Measurements from ENCODE around the gene DTYMK. TPM values are rescaled to one million over a fixed set of nuclear protein-coding genes. Genes with fewer than 3 reads are reported as not detected.

The DTYMK gene
- total and polyA plus RNA-seq, 5 experiments from 2014 or later, result 19.8 to 40.7 (median 36.3) TPM

- Mint-ChIP-seq H3K27me3 (no peaks in the 10 kb centered on the region), H3K36me3 (peaks cover 6 to 28% (median 19%) of the 10 kb centered on the region in 3 donors), H3K4me3 (peak overlapping the region; percentile 76 to 92 (median 84)), H3K9me3 (no peaks in the 10 kb centered on the region), H3K4me1 (peaks cover 16 to 34% (median 26%) of the 10 kb centered on the region in 4 donors), H3K27ac (peak overlapping the region; percentile 66 to 93 (median 88))
- POLR2A ChIA-PET, result interaction anchor here (0.6 to 7.1 kb wide), 16 partner anchors 11 to 1141 kb away, joined by 3 to 116 read pairs (median 6); partner anchors contain the start of genes ATG4B, D2HGDH, DTYMK and HDLBP
- DNase-seq (peak; percentile 81 to 96 (median 90)), ATAC-seq (peak; percentile 73 to 75)
These were observed 15.8 kb upstream of the DTYMK start for GRCh38 chr2:241702155-241703031.

GRCh38 chr2:241701399-241702154 is 15.0 kb upstream of the DTYMK start, which contains the start of gene ING5:
ING5 (plus strand) TSS chr2:241702039; CDS start chr2:241702066, 27 bp downstream.
- peaks cover 6 to 20% (median 10%) of the 10 kb centered on the region in 3 donors for H3K36me3 Mint-ChIP-seq
- ATAC-seq, result peak; percentile 74 to 77
- POLR2A ChIA-PET, result interaction anchor here (0.5 to 7.1 kb wide), 20 partner anchors 8 to 1140 kb away, joined by 3 to 116 read pairs (median 5); partner anchors contain the start of genes ATG4B, D2HGDH, DTYMK and HDLBP
- DNase-seq, result peak; percentile 88 to 99 (median 96)
- peak within 1 kb of the TSS; percentile 81 to 95 (median 92) for H3K27ac Mint-ChIP-seq
- H3K9me3 Mint-ChIP-seq, result no peaks in the 10 kb centered on the region
- no peaks in the 10 kb centered on the region for H3K27me3 Mint-ChIP-seq
- peak within 1 kb of the TSS; percentile 80 to 94 (median 91) for H3K4me3 Mint-ChIP-seq
- peaks cover 17 to 34% (median 26%) of the 10 kb centered on the region in 4 donors for H3K4me1 Mint-ChIP-seq

- H3K27me3 Mint-ChIP-seq, result no peaks in the 10 kb centered on the region
- DNase-seq, result no peak
These were observed 14.5 kb upstream of the DTYMK start for GRCh38 chr2:241701149-241701398.

GRCh38 chr2:241695651-241696050 is 9.0 kb upstream of the DTYMK start:
- Mint-ChIP-seq H3K4me1 (peaks cover under 1 to 13% (median 6%) of the 10 kb centered on the region in 4 donors), H3K36me3 (peaks cover 0 to 30% (median 1%) of the 10 kb centered on the region in 3 donors), H3K27ac (peak overlapping the region in 2 of 10 donors; percentile 14 to 67), H3K4me3 (no peak overlapping the region), H3K27me3 (no peaks in the 10 kb centered on the region), H3K9me3 (no peaks in the 10 kb centered on the region)
- DNase-seq, result no peak
- ATAC-seq, result no peak
- POLR2A ChIA-PET, result interaction anchor here (1.2 kb wide), 1 partner anchor 9 kb away, joined by 4 read pairs; the partner anchor contains the start of gene DTYMK

More at GRCh38 chr2:241701149-241701398, 14.5 kb upstream of the DTYMK start:
- H3K4me3 Mint-ChIP-seq, result peak overlapping the region; percentile 80 to 94 (median 91)
- peaks cover 16 to 33% (median 25%) of the 10 kb centered on the region in 4 donors for H3K4me1 Mint-ChIP-seq
- no peaks in the 10 kb centered on the region for H3K9me3 Mint-ChIP-seq
- peaks cover 5 to 15% (median 6%) of the 10 kb centered on the region in 3 donors for H3K36me3 Mint-ChIP-seq
- H3K27ac Mint-ChIP-seq, result peak overlapping the region; percentile 54 to 95 (median 90)
- ATAC-seq, result no peak
- POLR2A ChIA-PET, result interaction anchor here (0.6 to 7.1 kb wide), 11 partner anchors 9 to 593 kb away, joined by 3 to 116 read pairs (median 5); partner anchors contain the start of genes D2HGDH, DTYMK, HDLBP and SEPTIN2

- POLR2A ChIA-PET, result interaction anchor here (0.5 to 1.5 kb wide), 4 partner anchors 10 to 374 kb away, joined by 3 to 6 read pairs (median 4); partner anchors contain the start of gene ING5
- Mint-ChIP-seq H3K4me1 (peaks cover 10 to 26% (median 22%) of the 10 kb centered on the region in 4 donors), H3K36me3 (peaks cover 0 to 39% (median 1%) of the 10 kb centered on the region in 3 donors), H3K4me3 (no peak overlapping the region), H3K27me3 (no peaks in the 10 kb centered on the region), H3K27ac (peak overlapping the region in 1 of 10 donors; percentile 15), H3K9me3 (no peaks in the 10 kb centered on the region)
- no peak for DNase-seq
- no peak for ATAC-seq
These were observed 5.8 kb upstream of the DTYMK start for GRCh38 chr2:241692448-241692847.

GRCh38 chr2:241690202-241690717 is 3.6 kb upstream of the DTYMK start:
- peaks cover 0 to 33% (median 0%) of the 10 kb centered on the region in 3 donors for H3K36me3 Mint-ChIP-seq
- H3K4me3 Mint-ChIP-seq, result peak overlapping the region in 1 of 10 donors; percentile 2
- DNase-seq (no peak), ATAC-seq (no peak)
- H3K9me3 Mint-ChIP-seq, result no peaks in the 10 kb centered on the region
- peaks cover 10 to 34% (median 29%) of the 10 kb centered on the region in 4 donors for H3K4me1 Mint-ChIP-seq
- H3K27ac Mint-ChIP-seq, result peak overlapping the region in 5 of 10 donors; percentile 8 to 92 (median 71)
- H3K27me3 Mint-ChIP-seq, result no peaks in the 10 kb centered on the region
- POLR2A ChIA-PET, result no interaction called here

- POLR2A ChIA-PET, result interaction anchor here (0.6 to 4.3 kb wide), 2 partner anchors 11 to 61 kb away, joined by 7 to 116 read pairs; partner anchors contain the start of gene ING5
These were observed 2.7 kb upstream of the DTYMK start for GRCh38 chr2:241689306-241689705.

GRCh38 chr2:241686324-241686649 is 328 bp downstream of the DTYMK start:
- Mint-ChIP-seq H3K27me3 (no peaks in the 10 kb centered on the region), H3K9me3 (no peaks in the 10 kb centered on the region), H3K27ac (peak overlapping the region in 9 of 10 donors; percentile 8 to 90 (median 83)), H3K4me3 (peak overlapping the region; percentile 70 to 96 (median 88)), H3K4me1 (peaks cover 10 to 32% (median 29%) of the 10 kb centered on the region in 4 donors), H3K36me3 (peaks cover 0 to 19% (median 0%) of the 10 kb centered on the region in 3 donors)
- no peak for DNase-seq
- ATAC-seq, result peak in 1 of 2 donors; percentile 2
- POLR2A ChIA-PET, result interaction anchor here (0.5 to 4.3 kb wide), 14 partner anchors 9 to 371 kb away, joined by 3 to 116 read pairs (median 4); partner anchors contain the start of genes ATG4B, D2HGDH, HDLBP and ING5

More at GRCh38 chr2:241689306-241689705, 2.7 kb upstream of the DTYMK start:
- H3K27me3 Mint-ChIP-seq, result no peaks in the 10 kb centered on the region
- no peaks in the 10 kb centered on the region for H3K9me3 Mint-ChIP-seq
- H3K27ac Mint-ChIP-seq, result peak overlapping the region in 5 of 10 donors; percentile 37 to 96 (median 81)
- peak overlapping the region in 7 of 10 donors; percentile 9 to 87 (median 69) for H3K4me3 Mint-ChIP-seq
- H3K4me1 Mint-ChIP-seq, result peaks cover 10 to 34% (median 29%) of the 10 kb centered on the region in 4 donors
- peak in 1 of 2 donors; percentile 14 for ATAC-seq
- H3K36me3 Mint-ChIP-seq, result peaks cover 0 to 26% (median 0%) of the 10 kb centered on the region in 3 donors
- peak in 3 of 10 donors; percentile 25 to 77 (median 31) for DNase-seq

GRCh38 chr2:241680827-241681599 is 5.6 kb downstream of the DTYMK start:
- Mint-ChIP-seq H3K4me3 (no peak overlapping the region), H3K9me3 (no peaks in the 10 kb centered on the region), H3K36me3 (peaks cover 0 to 43% (median 0%) of the 10 kb centered on the region in 3 donors), H3K27me3 (no peaks in the 10 kb centered on the region), H3K27ac (peak overlapping the region in 3 of 10 donors; percentile 15 to 34 (median 29)), H3K4me1 (peaks cover 4 to 12% (median 5%) of the 10 kb centered on the region in 4 donors)
- ATAC-seq, result no peak
- POLR2A ChIA-PET, result interaction anchor here (1.8 kb wide), 1 partner anchor 21 kb away, joined by 5 read pairs; the partner anchor contains the start of gene ING5
- DNase-seq, result no peak

GRCh38 chr2:241680044-241680443 is 6.6 kb downstream of the DTYMK start:
- peaks cover 0 to 47% (median 0%) of the 10 kb centered on the region in 3 donors for H3K36me3 Mint-ChIP-seq
- no peak for ATAC-seq
- H3K9me3 Mint-ChIP-seq, result no peaks in the 10 kb centered on the region
- no peaks in the 10 kb centered on the region for H3K27me3 Mint-ChIP-seq
- H3K27ac Mint-ChIP-seq, result no peak overlapping the region
- no peak overlapping the region for H3K4me3 Mint-ChIP-seq
- DNase-seq, result no peak
- H3K4me1 Mint-ChIP-seq, result peaks cover 0 to 5% (median 2%) of the 10 kb centered on the region in 4 donors
- POLR2A ChIA-PET, result interaction anchor here (1.8 kb wide), 1 partner anchor 22 kb away, joined by 5 read pairs; the partner anchor contains the start of gene ING5

All from naive thymus-derived CD8-positive, alpha-beta T cell (primary cell).